LHCN-M2 (cell line): Measurements from ENCODE around the gene HOXC6. TPM values are rescaled to one million over a fixed set of nuclear protein-coding genes. Genes with fewer than 3 reads are reported as not detected.
A peak's percentile ranks its signal among the peaks of the same experiment; 100 is the strongest.

Source experiments
- DNase-seq: peaks from one replicate; pipeline ENCODE4 v3.0.0-alpha.2; 2012; ENCODE audit warnings: low read depth
- total RNA-seq: library from RNA; depleted of rRNA; stranded (reverse); fragments of >200 nt; gene quantifications from 2 replicates; pipeline ENCODE4 v1.2.3, GENCODE V29; 2014

Gene HOXC6
- total RNA-seq, 1 experiment from 2014 or later, result 5.3 TPM

DNA sequence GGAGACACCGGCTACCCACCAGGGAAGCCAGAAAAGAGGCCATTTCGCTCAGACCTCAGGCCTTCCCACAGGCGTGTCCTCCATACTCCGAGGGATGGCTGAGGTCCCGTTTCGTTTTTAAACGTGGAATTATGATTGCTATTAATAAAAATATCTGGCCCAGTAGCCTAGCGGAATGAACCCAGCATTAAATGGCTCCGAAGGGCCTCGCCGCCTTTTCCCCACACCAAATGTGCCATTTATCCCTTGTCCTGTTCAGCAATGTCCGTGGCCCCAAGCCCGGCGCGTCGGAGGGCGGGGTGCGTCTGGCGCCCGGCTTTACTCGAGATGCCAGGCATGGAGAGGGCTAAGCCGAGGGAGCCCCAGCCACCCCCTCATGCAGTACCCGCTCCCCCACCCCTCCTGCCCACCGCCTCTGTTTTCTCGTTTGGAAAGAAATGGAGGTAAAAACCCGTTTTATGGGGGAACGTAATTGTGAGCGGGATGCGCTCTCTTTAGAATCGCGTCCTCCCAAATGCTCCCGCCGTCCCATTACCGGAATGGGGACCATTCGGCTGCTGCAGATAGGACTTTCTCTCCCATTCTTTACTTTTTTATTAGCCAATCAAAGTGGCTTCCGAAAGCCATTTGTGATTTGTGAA lies 13.7 kb upstream of the HOXC6 start:
- DNase-seq, result no peak

- no peak for DNase-seq
Measured at GRCh38 chr12:54015018-54015931, 13.0 kb upstream of the HOXC6 start.

- no peak for DNase-seq
Measured at GRCh38 chr12:54016051-54016450, 12.2 kb upstream of the HOXC6 start.

GRCh38 chr12:54016478-54016964 lies 11.7 kb upstream of the HOXC6 start:
- DNase-seq, result peak; percentile 96

GRCh38 chr12:54017027-54017788 lies 11.0 kb upstream of the HOXC6 start:
- peak; percentile 68 for DNase-seq

DNA sequence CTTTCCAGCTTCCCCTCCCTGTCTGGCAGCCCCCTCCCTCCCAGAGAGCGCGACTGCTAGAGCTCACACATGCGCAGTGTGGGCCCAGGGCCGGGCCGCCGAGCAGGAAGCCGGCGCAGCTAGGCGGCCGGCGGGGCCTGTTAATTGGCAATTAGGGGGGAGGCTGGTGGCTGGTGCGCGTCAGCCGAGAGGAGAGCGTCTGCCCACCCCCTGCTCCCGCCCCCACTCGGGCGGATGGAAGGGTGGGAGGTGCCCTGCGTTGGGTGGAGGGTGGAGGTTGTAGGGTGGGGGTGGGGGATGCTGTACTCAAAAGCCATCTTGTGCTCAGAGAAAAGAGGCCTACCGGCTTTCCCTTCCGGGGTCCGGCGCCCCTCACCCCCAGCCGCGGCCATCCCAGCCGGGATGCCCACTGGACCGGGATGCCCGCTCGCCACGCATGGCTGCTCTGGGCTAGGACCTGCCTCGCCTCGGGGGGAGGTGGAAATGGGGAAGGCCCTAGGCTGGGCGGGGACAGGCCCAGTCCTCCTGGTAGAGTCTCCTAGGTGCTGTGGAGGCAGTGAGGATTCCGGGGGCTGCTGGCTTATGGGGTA lies 10.3 kb upstream of the HOXC6 start:
- peak; percentile 95 for DNase-seq

DNA sequence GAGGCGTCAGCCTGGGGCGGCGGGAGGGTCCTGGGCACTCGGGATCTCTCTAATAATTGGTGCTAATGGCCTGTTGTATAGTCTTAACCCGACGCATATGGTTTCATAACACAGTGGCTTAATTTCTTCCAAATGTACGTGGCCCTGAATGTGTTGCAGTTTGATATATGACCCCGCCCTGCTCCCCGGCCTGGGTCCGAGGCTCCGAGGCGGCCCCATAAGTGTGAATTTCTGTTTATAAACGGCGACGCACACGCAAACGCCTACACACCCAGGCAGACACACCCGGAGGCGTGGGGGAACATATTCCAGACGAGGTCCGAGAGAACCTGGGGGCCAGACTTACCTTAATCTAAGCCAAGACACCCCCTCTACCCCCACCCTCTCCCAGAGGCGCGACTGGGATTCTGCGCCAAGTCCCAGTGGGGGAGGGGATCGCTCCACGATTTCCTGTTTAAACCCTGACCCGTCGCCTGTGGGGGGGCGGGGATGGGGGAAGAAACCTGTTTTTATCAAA lies 9.7 kb upstream of the HOXC6 start:
- peak; percentile 71 for DNase-seq

GRCh38 chr12:54019091-54019811 lies 9.0 kb upstream of the HOXC6 start:
- DNase-seq, result no peak

DNA sequence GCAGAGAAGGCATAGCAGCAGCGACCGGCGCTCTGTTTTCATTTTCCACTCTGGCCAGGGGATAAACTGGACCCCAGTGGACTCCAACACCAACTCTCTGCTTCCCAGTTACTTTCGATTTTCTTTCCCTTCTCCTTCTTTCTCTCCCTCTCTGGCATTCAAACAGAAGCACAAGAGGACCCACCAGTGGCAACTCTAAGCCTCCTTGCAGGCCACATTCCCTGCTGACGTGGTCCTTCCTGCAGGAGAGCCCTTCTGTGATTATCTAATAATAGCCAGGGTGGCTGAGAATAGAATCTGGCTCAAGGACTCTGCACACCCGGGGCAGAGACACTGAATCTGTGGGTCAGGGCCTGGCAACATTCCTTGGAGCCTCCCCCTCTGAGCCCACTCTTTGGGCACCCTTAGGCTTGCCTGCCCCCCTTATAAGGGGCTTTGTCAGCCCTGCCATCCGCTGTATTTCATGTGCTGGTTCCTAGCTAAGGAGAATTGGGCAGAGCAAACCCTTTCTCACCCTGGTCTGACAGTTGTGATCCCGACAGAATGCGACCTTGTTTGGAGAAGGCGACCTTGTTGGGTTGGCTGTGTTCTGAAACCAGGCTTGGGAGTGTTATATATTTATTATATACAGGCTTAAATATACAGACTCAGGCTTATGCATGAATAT lies 8.2 kb upstream of the HOXC6 start:
- DNase-seq, result peak; percentile 73

GRCh38 chr12:54020591-54021405 lies 7.4 kb upstream of the HOXC6 start:
- no peak for DNase-seq

DNA sequence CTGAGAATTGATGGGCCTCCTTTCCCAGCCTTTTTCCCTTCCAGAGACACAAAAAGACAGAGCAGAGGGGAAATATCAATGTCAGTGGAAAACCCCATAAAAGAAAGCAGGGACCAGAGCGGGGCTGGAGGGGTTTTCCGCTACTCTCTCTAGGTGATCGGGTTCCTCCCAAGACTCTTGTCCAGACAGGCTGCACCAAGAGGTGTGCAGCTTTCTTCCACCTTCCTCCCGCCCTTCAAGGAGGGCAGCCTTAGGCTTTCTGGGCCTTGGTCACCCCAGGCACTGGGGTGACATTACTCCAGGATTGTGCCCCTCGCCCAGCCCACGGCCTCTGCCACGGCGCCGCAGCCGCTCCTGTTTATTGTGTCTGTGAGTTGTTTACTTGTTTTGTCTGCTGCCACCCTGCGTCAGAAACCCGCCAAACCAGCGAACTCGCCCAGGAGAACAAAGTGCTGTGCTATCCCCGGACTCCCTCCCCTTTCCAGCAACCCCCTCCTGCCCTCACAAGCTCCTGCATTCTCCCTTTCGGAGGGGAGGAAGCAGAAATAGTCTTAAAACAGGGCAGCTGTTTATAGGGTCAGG lies 6.7 kb upstream of the HOXC6 start:
- peak; percentile 70 for DNase-seq

GRCh38 chr12:54022960-54023884 lies 5.0 kb upstream of the HOXC6 start:
- DNase-seq, result no peak

- peak; percentile 65 for DNase-seq
Measured at GRCh38 chr12:54024127-54024526, 4.1 kb upstream of the HOXC6 start.

DNA sequence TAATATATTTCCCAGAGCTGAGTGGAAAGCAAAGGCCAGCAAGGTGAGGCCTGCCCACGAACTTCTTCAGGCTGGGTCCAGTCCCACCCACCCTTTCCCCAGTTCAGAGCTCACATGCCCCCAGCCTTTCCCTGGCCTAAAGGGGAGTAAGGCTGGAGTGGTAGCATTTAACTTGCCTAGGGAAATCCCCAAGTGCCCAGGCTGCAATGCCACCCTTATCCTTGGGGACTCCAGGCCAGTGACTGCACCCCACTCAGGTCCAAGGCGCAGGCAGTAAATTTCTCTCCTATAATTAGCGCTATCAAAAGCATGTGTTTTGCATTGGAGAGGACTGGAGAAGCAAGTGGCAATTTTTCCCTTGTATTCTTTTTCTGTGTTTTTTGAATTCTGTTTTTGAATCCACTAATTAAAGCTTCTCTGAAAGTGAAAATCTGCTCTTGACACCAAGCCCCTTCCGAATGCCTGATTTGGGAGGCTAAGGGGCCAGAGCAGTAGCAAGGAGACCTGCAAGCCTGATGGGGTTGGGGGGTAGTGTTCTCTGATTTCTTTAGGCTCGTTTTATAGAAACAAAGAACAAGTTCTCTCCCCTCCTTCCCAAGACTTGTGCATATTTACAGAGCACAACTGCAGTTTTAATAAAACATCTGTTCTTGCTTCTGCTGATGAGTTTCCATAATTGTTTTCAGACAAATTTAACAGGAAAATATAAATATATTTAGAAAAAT lies 3.5 kb upstream of the HOXC6 start:
- DNase-seq, result no peak

DNA sequence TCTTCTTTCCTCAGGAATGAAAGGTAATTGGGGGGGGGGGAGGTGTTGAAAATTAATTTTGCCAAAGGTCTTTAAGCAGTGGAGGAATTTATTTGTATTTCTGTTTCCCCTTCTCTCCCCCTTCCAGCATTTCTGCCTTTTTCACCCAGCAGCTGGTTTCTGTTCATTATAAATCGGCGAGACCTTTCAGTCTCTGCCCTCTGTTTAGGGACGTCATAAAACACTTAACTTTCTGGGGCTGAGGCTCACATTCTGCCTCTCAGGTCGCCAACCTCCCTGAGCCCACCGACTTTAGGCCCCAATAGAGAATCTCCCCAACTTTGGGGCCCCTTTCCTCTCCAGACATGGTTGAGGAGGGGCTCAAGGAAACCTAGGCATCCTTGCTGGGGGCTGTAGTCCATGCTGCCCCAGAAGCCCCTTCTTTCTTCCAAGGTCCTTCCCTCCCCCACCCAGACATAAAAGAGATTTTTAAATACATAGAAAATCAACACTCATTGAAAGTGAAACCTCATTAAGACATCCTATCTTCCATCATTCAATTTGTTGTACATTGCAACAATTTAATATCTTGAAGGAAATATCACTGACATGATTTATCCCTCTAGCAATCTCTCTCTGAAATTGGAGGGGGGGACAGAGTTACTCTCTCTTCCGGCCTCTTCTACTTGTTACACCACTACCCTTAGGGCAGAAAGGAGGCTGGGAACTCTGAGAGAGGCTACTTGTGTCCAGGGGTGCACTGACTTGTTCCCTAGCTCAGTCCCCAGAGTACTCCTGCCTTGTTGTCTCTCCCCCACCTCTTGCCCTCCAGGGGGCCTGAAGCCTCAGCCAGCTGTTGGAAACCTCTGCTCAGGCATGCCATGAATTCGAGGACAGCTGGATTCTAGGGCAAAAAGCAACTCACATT lies 2.5 kb upstream of the HOXC6 start:
- DNase-seq, result peak; percentile 76
